A673 (cell line): ENCODE results near the gene TBC1D9B.

ENCODE experiments used
- CTCF ChIP-seq: fragments of 300-800, 200-600 bp; sonication (generic); conservative IDR thresholded peaks from 2 replicates; pipeline ENCODE4 v1.5.1; 2017; ENCODE audit warnings: low read depth, mild to moderate bottlenecking, antibody characterized with exemption, low read length, moderate library complexity, mixed read lengths
- EZH2 ChIP-seq: fragments of 200-600 bp; sonication (generic); IDR thresholded peaks from 2 replicates; pipeline ENCODE4 v1.6.1; 2017; ENCODE audit warnings: borderline replicate concordance, low read depth, mild to moderate bottlenecking, mixed read lengths, antibody characterized with exemption, low read length; ENCODE audit not compliant: poor library complexity, severe bottlenecking

GRCh38 chr5:179930788-179931473 is 23.2 kb upstream of the TBC1D9B start:
- TF ChIP-seq CTCF (no peak), EZH2 (no peak)
